GM21526 (cell line): ENCODE results near the gene SPIRE1.
"Not testable (repeated sequence)": the region's sequence is repeated elsewhere in the genome, so short reads cannot be mapped to it uniquely, and the experiment has no call there.

ENCODE experiments used
- ATAC-seq: cut with Tn5 transposase; IDR thresholded peaks from one replicate; pipeline ENCODE4 v1.9.1; 2021; ENCODE audit warnings: moderate library complexity; ENCODE audit not compliant: unreplicated experiment, low FRiP score

SPIRE1 gene

GRCh38 chr18:12500986-12501385 is 156.9 kb downstream of the SPIRE1 start:
- ATAC-seq, result no peak

- no peak for ATAC-seq
Measured at GRCh38 chr18:12497839-12498238, 160.1 kb downstream of the SPIRE1 start.

GRCh38 chr18:12497296-12497695 is 160.6 kb downstream of the SPIRE1 start:
- no peak for ATAC-seq

GRCh38 chr18:12492907-12493306 is 165.0 kb downstream of the SPIRE1 start:
- no peak for ATAC-seq

- ATAC-seq, result no peak
Measured at GRCh38 chr18:12491611-12492435, 166.1 kb downstream of the SPIRE1 start.

- no peak for ATAC-seq
Measured at GRCh38 chr18:12485479-12486105, 172.3 kb downstream of the SPIRE1 start.

- ATAC-seq, result not testable (repeated sequence)
Measured at GRCh38 chr18:12481915-12482314, 176.0 kb downstream of the SPIRE1 start.

GRCh38 chr18:12479982-12480381 is 177.9 kb downstream of the SPIRE1 start:
- no peak for ATAC-seq

GRCh38 chr18:12479536-12479935 is 178.4 kb downstream of the SPIRE1 start:
- no peak for ATAC-seq

GRCh38 chr18:12478269-12479047 is 179.4 kb downstream of the SPIRE1 start:
- ATAC-seq, result no peak

- ATAC-seq, result no peak
Measured at GRCh38 chr18:12477606-12478005, 180.3 kb downstream of the SPIRE1 start.

- ATAC-seq, result no peak
Measured at GRCh38 chr18:12476955-12477354, 181.0 kb downstream of the SPIRE1 start.

GRCh38 chr18:12474876-12475275 is 183.0 kb downstream of the SPIRE1 start:
- ATAC-seq, result no peak

- ATAC-seq, result no peak
Measured at GRCh38 chr18:12474146-12474545, 183.8 kb downstream of the SPIRE1 start.

GRCh38 chr18:12470382-12471075 is 187.4 kb downstream of the SPIRE1 start:
- no peak for ATAC-seq

GRCh38 chr18:12468445-12468844 is 189.5 kb downstream of the SPIRE1 start:
- ATAC-seq, result no peak

- no peak for ATAC-seq
Measured at GRCh38 chr18:12464731-12465130, 193.2 kb downstream of the SPIRE1 start.

- no peak for ATAC-seq
Measured at GRCh38 chr18:12463191-12463590, 194.7 kb downstream of the SPIRE1 start.

GRCh38 chr18:12462242-12462641 is 195.7 kb downstream of the SPIRE1 start:
- no peak for ATAC-seq

GRCh38 chr18:12461326-12461725 is 196.6 kb downstream of the SPIRE1 start:
- no peak for ATAC-seq

GRCh38 chr18:12460874-12461273 is 197.0 kb downstream of the SPIRE1 start:
- ATAC-seq, result no peak
